HG03280 (cell line): ENCODE results near the gene NAXD.
"Not testable (repeated sequence)": the region's sequence is repeated elsewhere in the genome, so short reads cannot be mapped to it uniquely, and the experiment has no call there.

ENCODE experiments used
- ATAC-seq: cut with Tn5 transposase; IDR thresholded peaks from one replicate; pipeline ENCODE4 v1.9.1; 2021; ENCODE audit warnings: mild to moderate bottlenecking, moderate library complexity; ENCODE audit not compliant: unreplicated experiment

NAXD gene

DNA sequence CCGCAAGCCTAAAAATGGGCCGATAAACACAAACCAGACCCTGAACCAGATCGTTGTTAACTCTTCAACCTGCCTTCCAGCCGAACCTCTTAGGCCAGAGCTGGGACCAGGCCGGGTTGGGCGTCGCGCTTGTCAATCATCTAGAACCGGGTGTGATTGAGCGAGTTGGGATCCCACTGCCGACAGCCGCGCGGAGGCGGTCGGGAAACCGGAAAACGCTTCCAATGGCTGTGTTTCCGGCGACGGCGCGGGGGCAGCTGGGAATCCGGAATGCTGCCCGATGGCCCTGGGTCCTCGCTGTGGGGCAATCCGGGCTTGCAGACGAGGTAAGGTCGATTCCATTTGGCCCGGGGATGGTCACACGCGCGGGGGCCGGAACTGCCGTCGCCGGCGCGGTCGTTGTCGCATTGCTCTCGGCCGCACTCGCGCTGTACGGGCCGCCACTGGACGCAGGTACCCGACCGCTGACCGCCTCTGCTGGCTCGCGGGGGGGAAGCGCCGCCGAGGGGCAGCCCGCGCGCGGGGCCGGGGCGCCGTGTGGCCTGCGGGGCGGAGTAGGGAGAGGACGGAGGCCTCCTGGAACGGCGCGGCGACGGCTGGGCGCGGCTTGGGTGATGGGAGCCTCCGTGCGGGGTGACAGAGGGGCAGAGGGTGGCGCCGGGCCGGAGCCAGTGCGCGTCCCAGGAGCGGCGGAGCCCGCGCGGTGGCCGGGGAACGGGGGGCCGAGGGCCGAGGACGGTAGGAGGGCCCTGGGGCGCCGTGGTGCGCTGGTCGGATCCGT lies at the start of gene NAXD:
Gene NAXD (plus strand): TSS at position 224 of the 781 bp plus-strand sequence. CDS start 57 bp downstream, at position 281.
- peak; percentile 70 for ATAC-seq

- ATAC-seq, result no peak
Observed at GRCh38 chr13:110566171-110566570, 49.2 kb upstream of the NAXD start.

DNA sequence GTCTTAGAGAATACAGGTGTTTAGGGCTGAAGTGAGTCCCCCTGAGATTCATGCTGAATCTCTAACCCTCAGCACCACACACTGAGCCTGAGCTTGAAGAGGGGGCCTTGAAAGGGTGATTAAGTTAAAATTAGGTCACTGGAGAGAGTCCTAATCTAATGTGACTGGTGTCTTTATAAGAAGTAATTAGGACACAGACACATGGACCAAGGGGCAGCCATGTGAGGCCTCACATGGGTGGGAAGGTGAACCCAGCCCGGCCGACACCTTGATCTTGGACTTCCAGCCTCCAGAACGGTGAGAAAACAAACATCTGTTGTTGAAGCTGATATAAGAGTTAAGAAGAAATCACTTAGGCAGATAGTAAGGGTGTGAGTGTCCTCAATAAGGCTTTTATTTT lies 46.7 kb upstream of the NAXD start:
- no peak for ATAC-seq

GRCh38 chr13:110569962-110570361 lies 45.4 kb upstream of the NAXD start:
- not testable (repeated sequence) for ATAC-seq

GRCh38 chr13:110570886-110571285 lies 44.5 kb upstream of the NAXD start:
- no peak for ATAC-seq

DNA sequence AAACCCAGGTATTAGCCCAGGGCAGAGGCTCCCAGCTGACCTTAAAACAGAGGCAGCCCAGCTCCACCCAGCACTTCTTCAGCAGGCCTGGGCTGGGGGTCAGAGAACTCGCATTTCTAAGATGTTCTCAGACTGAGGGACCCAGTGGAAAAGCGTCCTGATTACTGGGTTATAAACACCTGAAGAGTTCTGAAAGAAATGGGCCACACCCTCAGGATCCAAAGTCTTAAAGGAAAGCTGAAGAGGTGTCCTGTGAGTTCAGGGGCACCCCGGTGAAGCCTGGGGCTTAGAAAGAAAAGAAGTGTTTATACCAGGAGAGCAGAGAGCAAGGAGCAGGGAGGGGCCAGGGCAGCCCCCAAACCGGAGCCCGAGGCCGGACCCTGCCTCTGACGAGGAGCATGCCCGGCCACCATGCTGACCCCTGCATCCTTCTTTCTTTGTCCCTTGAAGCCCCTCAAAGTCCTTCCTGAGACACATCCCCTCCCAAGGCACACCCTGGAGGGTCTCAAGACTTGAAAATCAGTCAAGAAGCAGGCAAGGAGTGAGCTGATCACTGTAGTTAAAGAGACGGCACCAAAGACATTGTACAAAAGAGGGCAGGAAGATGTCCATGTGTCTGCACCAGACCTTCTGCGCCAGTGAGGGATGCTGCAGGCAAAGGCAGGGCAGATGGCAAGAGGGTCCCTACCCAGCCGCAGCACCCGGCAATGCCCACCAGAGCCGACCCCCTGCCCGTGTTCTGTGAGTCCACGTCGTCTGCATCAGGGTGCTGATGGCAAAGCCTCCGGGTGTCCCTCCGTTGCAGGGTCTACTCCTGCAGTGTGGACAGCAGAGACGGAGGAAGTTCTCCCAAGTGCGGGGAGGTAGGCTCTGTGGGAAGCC lies 43.2 kb upstream of the NAXD start:
- ATAC-seq, result no peak

GRCh38 chr13:110572778-110573118 lies 42.6 kb upstream of the NAXD start:
- ATAC-seq, result no peak

DNA sequence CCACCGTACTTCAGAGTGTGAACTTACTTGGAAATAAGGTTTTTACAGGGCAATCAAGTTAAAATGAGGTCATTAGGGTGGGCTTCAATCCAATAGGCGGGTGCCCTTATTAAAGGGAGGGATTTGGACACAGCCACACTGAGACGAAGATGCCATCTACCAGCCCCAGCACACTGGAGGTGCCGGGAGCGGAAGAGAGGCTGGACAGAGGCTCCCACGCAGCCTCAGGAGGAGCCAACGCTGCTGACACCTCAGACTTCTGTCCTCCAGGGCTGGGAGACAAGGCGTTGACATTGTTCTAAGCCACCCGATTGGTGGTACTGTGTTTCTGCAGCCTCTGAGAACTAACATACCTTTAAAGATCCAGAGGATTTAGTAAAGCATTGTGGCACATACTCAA lies 41.2 kb upstream of the NAXD start:
- no peak for ATAC-seq

DNA sequence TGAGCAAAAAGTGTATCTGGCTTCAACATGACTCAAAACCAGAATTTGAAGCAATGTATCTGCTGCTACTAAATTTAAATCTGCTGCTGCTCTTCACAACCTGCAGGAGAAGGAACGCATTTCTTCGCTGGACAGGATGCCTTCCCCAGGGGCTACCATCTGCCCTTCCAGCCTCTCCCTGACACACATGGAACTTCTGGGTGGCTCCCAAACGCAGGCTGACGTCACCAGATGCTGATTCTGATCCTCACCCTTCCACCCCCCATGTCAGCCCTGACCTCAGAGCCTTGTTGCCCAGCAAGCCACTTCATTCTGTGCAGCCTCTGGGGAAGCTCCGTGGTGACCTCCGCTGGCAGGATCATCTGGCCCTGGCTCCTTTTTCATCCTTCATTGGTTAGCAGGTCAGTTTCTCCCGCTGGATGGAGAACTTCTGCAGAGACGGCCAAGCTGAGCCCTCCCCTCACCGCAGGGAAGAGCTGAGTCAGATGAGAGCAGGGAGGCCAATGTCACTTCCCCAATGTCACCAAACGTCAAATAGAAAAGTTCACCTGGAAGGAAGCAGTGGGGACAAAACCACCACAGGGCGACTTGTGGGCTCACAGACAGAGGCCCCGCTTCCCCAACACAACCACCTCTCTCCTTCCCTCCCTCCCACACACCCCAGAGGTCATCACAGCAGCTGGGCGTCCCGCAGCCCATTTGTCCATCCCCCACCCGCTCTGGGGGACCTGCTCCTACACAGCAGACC lies 39.8 kb upstream of the NAXD start:
- ATAC-seq, result peak; percentile 69

GRCh38 chr13:110576070-110576394 lies 39.3 kb upstream of the NAXD start:
- no peak for ATAC-seq

GRCh38 chr13:110576736-110577476 lies 38.4 kb upstream of the NAXD start:
- no peak for ATAC-seq

DNA sequence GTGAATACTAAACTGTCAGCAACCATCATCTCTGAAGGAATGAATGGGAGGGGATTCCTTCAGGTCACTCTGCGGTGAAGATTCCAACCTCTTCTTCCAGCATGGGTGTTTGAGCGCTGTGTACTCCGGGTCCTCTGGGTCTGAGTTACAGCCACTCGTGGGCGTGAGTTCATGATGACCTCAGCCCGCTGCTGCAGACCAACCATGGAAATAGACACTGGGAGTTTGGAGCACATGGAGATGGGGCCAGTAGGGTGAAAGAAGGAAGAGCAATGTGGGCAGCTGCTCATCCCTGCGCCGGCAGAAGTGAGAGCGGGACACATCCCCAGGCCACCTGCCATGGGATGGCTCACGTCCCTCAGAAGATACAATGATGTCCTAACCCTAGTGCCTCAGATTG lies 37.0 kb upstream of the NAXD start:
- no peak for ATAC-seq

DNA sequence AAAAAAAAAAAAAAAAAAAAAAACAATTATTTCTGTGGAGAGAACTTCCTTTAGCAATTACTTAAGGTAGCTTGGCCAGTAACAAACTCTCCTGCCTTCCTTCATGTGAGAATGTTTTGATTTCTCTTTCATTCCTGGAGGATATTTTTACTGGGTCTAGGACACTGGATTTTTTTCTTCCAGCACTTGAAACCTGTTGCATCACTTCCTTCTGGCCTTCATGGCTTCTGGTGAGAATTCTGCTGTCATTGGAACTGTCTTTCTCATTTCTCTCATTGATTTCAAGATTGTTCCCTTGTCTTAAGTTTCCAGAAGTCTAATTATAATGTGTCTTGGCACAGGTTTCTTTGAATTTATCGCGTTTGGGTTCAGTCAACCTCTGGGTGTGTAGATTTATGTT lies 34.5 kb upstream of the NAXD start:
- ATAC-seq, result no peak

GRCh38 chr13:110581506-110582185 lies 33.7 kb upstream of the NAXD start:
- no peak for ATAC-seq

DNA sequence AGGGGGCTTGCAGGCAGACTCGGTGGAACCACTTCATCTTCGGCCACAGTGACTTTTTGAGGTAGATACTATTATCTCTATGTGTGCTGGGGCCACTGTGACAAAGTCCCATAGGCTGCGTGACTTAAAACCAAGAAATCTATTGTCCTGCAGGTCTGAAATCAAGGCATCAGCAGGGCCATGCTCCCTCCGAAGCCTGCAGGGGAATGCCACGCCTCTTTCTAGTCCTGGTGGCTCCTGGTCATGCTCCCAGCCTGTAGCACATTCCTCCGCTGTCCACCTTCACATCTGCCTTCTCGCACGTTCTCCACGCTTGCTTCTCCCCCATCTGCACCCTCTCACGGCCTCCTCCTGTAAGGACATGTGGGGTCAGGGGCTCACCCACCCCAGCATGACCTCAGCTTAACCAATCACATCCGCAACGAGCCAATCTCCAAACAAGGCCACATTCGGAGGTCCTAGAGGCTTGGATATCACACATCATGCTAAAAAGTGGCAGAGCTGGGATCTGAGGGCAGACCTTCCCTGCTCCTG lies 32.9 kb upstream of the NAXD start:
- ATAC-seq, result no peak

GRCh38 chr13:110583178-110583865 lies 32.0 kb upstream of the NAXD start:
- ATAC-seq, result no peak

DNA sequence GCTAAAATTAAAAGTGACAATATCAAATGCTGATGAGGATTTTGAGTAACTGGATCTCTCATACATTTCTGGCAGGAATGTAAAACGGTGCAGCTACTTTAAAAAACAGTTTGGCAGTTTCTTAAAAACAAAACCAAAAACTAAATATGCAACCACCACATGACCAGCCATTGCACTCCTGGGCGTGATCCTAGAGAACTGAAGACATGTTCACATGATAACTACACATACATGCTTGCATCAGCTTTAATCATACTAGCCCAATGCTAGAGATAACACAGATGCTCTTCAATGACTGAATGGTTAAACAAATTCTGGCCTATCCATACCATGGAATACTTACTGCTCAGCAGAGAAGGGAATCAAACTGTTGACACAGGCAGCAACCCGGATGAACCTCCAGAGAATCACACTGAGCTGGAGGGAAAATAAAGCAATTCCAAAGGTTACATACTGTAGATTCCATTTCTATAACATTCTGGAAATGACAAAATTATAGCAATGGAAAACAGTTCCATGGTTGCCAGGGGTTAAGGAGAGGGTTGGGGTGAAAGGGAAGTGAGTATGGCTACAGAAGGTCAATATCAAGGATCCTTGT lies 25.5 kb upstream of the NAXD start:
- no peak for ATAC-seq

GRCh38 chr13:110590577-110590976 lies 24.8 kb upstream of the NAXD start:
- no peak for ATAC-seq

DNA sequence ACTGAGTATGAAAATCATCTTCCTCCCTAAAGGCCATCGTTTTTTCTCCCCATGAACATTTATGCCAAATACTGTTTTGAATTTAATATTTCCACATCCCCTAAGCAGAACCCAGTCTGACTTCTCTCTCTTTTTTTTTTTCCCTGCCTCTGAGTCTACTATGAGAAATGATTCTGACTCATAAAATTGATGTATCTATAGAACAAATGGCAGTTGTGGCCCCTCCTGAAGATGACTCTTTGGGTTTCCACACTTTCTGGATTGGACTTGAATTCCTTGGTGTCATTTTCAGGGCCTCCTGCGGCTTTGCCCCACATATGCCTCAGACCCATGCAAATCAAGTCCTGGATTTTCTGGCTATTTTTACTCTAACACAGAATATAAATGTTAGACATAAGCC lies 22.7 kb upstream of the NAXD start:
- ATAC-seq, result no peak
